GM10847 (cell line): ENCODE results near the gene GARIN5B.

Experiments used
- POLR2A ChIP-seq: IDR thresholded peaks from 2 replicates; pipeline ENCODE4 v1.6.1; 2011; ENCODE audit not compliant: insufficient read length; ENCODE audit errors: extremely low read depth

GARIN5B gene

DNA sequence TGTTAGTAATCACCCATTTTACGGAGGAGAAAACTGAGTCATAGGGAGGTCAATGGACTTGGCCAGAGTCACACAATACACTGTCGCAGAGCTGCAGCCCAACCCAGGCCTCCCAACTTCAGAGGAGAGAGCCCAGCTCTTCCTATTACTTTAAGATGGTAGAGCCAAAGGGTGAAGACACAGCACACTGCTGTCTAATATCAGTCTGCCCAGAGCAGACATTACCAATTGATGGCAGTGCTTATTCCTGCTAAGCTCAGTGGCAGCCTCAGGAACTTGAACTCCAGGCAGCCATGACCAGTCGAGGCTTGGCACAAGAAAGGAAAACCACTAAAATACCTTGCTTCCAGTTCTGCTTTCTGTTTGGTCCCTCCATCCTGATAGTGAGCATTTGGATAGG lies 56.3 kb downstream of the GARIN5B start:
- TF ChIP-seq POLR2A, result no peak

DNA sequence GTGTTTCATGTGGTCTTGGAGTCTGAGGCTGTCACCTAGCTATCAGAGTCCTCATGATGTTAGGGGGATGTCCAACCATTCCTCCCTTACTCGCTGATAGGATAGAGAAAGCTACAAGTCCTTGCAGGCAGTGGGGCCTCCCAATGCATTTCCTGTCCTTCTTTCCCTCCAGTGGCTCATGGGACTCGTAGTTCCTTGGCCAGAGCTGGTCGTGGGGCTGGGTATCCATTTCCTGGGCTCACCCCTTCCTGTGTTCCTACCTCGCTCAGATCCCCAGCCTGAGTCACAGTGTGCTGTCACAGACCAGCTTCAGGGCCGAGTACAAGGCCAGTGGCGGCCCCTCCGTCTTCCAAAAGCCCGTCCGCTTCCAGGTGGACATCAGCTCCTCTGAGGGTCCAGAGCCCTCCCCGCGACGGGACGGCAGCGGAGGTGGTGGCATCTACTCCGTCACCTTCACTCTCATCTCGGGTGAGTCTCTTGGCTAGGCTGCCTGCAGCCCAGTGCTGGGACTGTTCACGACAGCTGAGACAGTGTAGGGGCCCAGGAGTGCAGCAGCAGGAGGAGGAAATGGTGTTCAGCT lies 57.0 kb downstream of the GARIN5B start:
- no peak for TF ChIP-seq POLR2A

DNA sequence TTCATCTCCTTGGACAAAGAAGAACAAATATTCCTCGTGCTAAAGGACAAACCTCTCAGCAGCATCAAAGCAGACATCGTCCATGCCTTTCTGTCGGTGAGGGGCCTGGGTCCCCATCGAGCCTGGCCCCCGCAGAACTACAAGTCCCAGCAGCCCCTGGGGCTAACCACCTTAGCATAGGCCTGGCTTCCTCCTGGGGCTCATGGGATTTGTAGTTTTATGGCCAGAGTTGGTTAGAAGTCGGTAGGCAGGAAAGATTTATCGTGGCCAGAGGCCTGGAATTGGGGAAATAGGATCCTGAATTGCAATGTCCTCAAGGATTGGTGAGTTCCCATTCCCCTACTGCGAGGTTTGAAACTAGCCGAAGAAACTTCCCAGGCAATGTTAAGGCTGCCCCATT lies 57.6 kb downstream of the GARIN5B start:
- TF ChIP-seq POLR2A, result no peak

DNA sequence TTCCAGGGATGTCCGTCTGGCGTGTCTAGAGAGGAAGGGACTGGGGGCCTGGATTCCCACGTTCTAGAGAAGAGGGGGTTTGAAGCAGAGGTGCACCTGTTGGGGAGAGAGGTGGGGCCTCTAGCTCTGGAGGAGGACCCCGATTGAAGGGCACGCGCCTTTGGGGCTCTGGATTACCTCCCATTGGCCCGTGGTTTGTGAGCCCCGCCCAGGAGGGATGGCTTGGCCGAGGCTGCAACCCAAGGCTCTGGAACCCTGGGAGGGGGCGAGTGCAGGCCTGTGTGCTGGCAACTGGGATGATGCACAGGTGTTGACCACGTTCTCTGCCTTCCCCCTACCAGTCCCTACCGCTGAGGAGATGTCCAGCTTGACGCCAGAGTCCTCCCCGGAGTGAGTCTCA lies 58.1 kb downstream of the GARIN5B start:
- no peak for TF ChIP-seq POLR2A
